ENCODE measurements around the gene ZDHHC6. TPM values are rescaled to one million over a fixed set of nuclear protein-coding genes. Genes with fewer than 3 reads are reported as not detected.
A peak's percentile ranks its signal among the peaks of the same experiment; 100 is the strongest.

The ZDHHC6 gene, protein sequence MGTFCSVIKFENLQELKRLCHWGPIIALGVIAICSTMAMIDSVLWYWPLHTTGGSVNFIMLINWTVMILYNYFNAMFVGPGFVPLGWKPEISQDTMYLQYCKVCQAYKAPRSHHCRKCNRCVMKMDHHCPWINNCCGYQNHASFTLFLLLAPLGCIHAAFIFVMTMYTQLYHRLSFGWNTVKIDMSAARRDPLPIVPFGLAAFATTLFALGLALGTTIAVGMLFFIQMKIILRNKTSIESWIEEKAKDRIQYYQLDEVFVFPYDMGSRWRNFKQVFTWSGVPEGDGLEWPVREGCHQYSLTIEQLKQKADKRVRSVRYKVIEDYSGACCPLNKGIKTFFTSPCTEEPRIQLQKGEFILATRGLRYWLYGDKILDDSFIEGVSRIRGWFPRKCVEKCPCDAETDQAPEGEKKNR
- 10 to 100 TPM; 15.1 to 31.1 (median 24.7) TPM for total RNA-seq

DNA sequence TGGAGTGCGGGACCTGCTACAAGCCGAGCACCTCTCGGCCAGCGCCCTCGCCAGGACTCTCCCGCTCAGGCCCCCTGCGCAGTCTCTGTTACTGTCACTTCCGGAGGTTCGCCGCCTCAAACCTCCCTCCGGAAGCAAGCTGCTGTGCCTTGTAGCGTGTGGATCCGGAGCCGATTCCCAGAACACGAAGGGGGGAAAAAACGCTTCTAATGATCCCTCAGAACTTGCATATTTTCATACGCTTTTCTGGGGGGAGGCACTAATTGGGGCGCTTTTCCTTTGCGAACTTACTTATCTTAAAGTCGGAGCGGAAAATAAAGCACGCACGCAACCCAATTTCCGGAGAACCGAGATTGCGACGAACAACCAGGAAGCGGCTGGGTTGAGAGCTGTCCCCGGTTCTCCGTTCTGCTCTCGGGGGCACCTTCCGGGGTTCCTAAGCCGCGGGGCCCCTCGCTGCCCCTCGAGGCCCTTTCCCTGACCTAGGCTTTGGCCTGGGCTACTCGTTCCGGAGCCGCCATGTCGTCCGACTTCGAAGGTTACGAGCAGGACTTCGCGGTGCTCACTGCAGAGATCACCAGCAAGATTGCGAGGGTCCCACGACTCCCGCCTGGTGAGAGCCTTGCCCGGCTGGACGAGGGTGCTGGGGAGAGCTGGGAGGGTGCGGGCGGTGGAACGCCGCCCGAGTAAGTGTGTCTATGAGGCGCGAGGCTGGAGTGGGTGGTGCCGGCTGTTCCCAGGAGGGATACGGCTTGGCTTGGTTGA lies at the start of gene ZDHHC6, which contains the start of gene VTI1A:
Gene ZDHHC6, minus strand, starts transcription at position 60 of the 765 bp plus-strand sequence. CDS start 1,478 bp downstream, outside the sequence.
Gene VTI1A, plus strand, starts transcription at position 361 of the 765 bp plus-strand sequence. Its CDS starts 159 bp downstream, at position 520.
- peak; percentile 6 for DNase-seq
- Histone ChIP-seq H3K36me3 (peaks cover 0 to 43% (median 0%) of the 10 kb centered on the region in 3 donors), H3K4me1 (peaks cover 0 to 42% (median 14%) of the 10 kb centered on the region in 3 donors), H3K27me3 (no peaks in the 10 kb centered on the region), H3K9me3 (no peaks in the 10 kb centered on the region), H3K4me3 (peak within 1 kb of the TSS; percentile 85 to 97 (median 88)), H3K27ac (peak within 1 kb of the TSS; percentile 90 to 92 (median 92))
- TF ChIP-seq, protein P1, sequence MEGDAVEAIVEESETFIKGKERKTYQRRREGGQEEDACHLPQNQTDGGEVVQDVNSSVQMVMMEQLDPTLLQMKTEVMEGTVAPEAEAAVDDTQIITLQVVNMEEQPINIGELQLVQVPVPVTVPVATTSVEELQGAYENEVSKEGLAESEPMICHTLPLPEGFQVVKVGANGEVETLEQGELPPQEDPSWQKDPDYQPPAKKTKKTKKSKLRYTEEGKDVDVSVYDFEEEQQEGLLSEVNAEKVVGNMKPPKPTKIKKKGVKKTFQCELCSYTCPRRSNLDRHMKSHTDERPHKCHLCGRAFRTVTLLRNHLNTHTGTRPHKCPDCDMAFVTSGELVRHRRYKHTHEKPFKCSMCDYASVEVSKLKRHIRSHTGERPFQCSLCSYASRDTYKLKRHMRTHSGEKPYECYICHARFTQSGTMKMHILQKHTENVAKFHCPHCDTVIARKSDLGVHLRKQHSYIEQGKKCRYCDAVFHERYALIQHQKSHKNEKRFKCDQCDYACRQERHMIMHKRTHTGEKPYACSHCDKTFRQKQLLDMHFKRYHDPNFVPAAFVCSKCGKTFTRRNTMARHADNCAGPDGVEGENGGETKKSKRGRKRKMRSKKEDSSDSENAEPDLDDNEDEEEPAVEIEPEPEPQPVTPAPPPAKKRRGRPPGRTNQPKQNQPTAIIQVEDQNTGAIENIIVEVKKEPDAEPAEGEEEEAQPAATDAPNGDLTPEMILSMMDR (IDR thresholded peaks at IDR 0.05) = peak in 3 of 6 experiments; percentile 7 to 36 (median 8)
- TF ChIP-seq POLR2A (IDR thresholded peaks at IDR 0.05) = peak in 3 of 4 donors; percentile 25 to 63 (median 46)
- intact Hi-C loops (cut with DNase I) = no loop called here
- 0% methylated on average over 13 to 23 of the region's 59 CpGs for WGBS, 2 donors

DNA sequence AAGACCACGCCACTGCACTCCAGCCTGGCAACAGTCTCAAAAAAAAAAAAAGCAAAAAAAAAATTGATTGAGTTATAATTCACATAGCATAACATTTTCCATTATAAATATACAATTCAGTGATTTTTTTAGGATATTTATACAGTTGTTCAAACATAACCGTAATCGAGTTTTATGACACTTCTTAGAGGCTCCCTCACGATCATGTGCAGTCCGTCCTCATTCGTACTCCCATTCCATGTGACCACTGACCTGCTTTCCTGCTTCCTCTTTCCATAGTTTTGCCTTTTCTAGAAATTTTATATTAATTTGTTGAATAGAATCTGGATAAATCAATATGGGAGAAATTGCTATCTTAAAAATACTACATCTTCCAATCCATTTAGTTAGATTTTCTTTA lies 46.0 kb upstream of the ZDHHC6 start:
- WGBS, 2 donors = 97 to 98% methylated on average over 6 of the region's 6 CpGs
- Histone ChIP-seq H3K4me1 (peaks cover 0 to 9% (median 4%) of the 10 kb centered on the region in 3 donors), H3K27ac (no peak overlapping the region), H3K27me3 (no peaks in the 10 kb centered on the region), H3K36me3 (no peaks in the 10 kb centered on the region), H3K9me3 (no peaks in the 10 kb centered on the region), H3K4me3 (no peak overlapping the region)
- DNase-seq = no peak
- intact Hi-C loops (cut with DNase I) = no loop called here
- no peak for TF ChIP-seq POLR2A (IDR thresholded peaks at IDR 0.05)
- TF ChIP-seq, protein P1 (IDR thresholded peaks at IDR 0.05) = no peak

DNA sequence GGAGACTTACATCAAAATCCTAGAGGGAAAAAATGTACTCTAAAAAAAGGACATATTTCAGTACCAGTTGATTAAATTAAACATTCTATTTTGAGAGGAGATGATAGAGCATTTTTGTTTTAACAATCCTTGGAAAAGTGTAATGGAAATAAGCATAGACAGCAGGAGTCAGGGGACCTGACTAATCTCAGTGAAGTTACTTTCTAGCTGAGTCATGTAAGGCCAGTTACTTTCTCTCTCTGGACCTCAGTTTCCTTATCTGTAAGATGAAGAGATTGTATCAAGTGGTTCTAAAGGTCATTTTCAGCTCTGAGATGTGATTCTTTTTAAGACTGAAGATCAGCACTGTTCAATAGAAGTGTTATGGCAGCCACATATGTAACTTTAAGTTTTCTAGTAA lies 44.4 kb upstream of the ZDHHC6 start:
- no peak for DNase-seq
- Histone ChIP-seq H3K27ac (no peak overlapping the region), H3K4me1 (peaks cover 0 to 9% (median 4%) of the 10 kb centered on the region in 3 donors), H3K4me3 (no peak overlapping the region), H3K27me3 (no peaks in the 10 kb centered on the region), H3K36me3 (no peaks in the 10 kb centered on the region), H3K9me3 (no peaks in the 10 kb centered on the region)
- intact Hi-C loops (cut with DNase I) = no loop called here
- no peak for TF ChIP-seq POLR2A (IDR thresholded peaks at IDR 0.05)
- TF ChIP-seq, protein P1 (IDR thresholded peaks at IDR 0.05) = no peak

DNA sequence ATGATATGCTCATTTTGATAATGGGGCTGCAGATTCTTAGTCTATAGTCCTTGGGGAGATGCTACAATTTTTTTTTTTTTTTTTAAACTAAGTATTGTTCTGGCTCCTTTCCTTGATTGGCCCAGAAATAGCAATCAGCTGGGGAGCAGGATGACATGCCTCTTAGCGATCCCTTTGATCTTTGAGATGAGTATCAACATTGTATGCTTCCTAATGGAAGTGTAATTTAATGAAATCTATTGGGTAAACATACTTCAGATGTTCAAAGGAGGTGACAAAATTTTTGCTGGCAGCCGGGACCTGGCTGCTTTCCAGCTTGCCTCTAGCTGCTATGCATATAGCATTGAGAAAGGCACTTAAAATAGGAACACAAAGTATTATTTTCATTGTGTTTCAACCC lies 43.8 kb upstream of the ZDHHC6 start:
- Histone ChIP-seq H3K27me3 (no peaks in the 10 kb centered on the region), H3K36me3 (no peaks in the 10 kb centered on the region), H3K4me3 (no peak overlapping the region), H3K27ac (no peak overlapping the region), H3K9me3 (no peaks in the 10 kb centered on the region), H3K4me1 (peaks cover 0 to 9% (median 4%) of the 10 kb centered on the region in 3 donors)
- DNase-seq = no peak
- intact Hi-C loops (cut with DNase I) = no loop called here
- 23 to 43% methylated on average over 2 of the region's 2 CpGs for WGBS, 2 donors
- TF ChIP-seq, protein P1 (IDR thresholded peaks at IDR 0.05) = no peak
- no peak for TF ChIP-seq POLR2A (IDR thresholded peaks at IDR 0.05)

DNA sequence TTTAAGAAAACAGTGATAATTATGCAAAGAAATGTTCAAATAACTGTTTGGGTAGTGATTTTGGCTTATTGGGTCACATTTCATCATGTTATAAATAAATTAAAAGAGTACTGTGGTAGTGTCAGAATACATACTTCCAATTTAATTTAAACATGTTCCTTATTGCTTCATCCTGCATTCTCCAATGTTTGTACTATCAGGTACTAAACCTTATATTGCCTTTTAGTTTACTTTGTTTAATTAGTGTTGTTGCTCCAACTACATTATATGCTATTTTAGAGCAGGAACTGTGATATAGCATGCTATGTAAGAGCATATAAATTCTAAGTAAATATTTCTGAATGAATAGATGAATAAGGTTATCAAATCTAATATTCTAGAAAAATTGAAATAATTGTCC lies 41.2 kb upstream of the ZDHHC6 start:
- Histone ChIP-seq H3K27ac (no peak overlapping the region), H3K4me3 (no peak overlapping the region), H3K27me3 (no peaks in the 10 kb centered on the region), H3K9me3 (no peaks in the 10 kb centered on the region), H3K4me1 (peaks cover 0 to 9% (median 4%) of the 10 kb centered on the region in 3 donors), H3K36me3 (no peaks in the 10 kb centered on the region)
- no peak for DNase-seq
- intact Hi-C loops (cut with DNase I) = no loop called here
- TF ChIP-seq, protein P1 (IDR thresholded peaks at IDR 0.05) = no peak
- TF ChIP-seq POLR2A (IDR thresholded peaks at IDR 0.05) = no peak
